HL-60 (cell line): ENCODE data around the gene SF3B1.

Experiments used
- DNase-seq, 2 experiments: peaks; one replicate each; pipeline ENCODE4 v3.0.0-alpha.2; 2010 to 2020; ENCODE audit warnings: low read depth in 1 of 2, low spot score in 1 of 2
- H3K27ac ChIP-seq: fragments of 250-450 bp; sonication (Bioruptor Pico); replicated peaks from 2 replicates; pipeline ENCODE4 v1.5.1; 2020; ENCODE audit warnings: mild to moderate bottlenecking, moderate library complexity
- H3K27me3 ChIP-seq: fragments of 250-450 bp; sonication (Bioruptor Pico); 2 replicates; pipeline ENCODE4 v1.5.1; 2021; ENCODE audit warnings: mild to moderate bottlenecking, moderate library complexity; ENCODE audit not compliant: insufficient read depth, poor library complexity, severe bottlenecking
- H3K4me3 ChIP-seq: replicated peaks from 2 replicates; pipeline ENCODE4 v1.5.1; 2011; ENCODE audit warnings: mild to moderate bottlenecking, control low read depth, low read length; ENCODE audit not compliant: insufficient read depth
- GABPA ChIP-seq: IDR thresholded peaks from 2 replicates; pipeline ENCODE4 v1.6.1; 2012; ENCODE audit warnings: low read depth
- POLR2AphosphoS5 ChIP-seq: IDR thresholded peaks from 2 replicates; pipeline ENCODE4 v1.6.1; 2012; ENCODE audit warnings: low read depth
- SPI1 ChIP-seq: IDR thresholded peaks from 2 replicates; pipeline ENCODE4 v1.6.1; 2012; ENCODE audit warnings: low read depth, mild to moderate bottlenecking, borderline replicate concordance
- TF ChIP-seq, protein P1 (sequence below): IDR thresholded peaks from 2 replicates; pipeline ENCODE4 v1.6.1; 2012; ENCODE audit warnings: low read depth; ENCODE audit not compliant: insufficient replicate concordance
- TF ChIP-seq, protein P2 (sequence below): IDR thresholded peaks from one replicate; pipeline ENCODE4 v1.5.1; 2011; ENCODE audit warnings: low read length, control low read depth, inconsistent platforms; ENCODE audit not compliant: insufficient read depth

Gene SF3B1

DNA sequence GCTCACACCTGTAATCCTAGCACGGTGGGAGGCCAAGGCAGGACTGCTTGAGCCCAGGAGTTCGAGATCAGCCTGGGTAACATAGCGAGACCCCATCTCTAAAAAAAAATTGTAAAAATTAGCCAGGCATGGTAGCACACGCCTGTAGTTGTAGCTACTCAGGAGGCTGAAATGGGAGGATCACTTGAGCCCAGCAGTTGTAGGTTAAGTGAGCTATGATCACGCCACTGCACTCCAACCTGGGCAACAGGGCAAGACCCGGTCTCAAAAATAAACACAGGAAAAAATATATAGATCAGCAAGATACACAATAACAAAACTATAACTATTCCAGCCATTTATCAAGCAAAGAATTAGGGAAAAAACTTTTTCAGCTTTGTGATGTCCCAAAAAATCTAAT, 3.0 kb downstream of the SF3B1 start:
- TF ChIP-seq GABPA, result no peak
- TF ChIP-seq, protein P1, sequence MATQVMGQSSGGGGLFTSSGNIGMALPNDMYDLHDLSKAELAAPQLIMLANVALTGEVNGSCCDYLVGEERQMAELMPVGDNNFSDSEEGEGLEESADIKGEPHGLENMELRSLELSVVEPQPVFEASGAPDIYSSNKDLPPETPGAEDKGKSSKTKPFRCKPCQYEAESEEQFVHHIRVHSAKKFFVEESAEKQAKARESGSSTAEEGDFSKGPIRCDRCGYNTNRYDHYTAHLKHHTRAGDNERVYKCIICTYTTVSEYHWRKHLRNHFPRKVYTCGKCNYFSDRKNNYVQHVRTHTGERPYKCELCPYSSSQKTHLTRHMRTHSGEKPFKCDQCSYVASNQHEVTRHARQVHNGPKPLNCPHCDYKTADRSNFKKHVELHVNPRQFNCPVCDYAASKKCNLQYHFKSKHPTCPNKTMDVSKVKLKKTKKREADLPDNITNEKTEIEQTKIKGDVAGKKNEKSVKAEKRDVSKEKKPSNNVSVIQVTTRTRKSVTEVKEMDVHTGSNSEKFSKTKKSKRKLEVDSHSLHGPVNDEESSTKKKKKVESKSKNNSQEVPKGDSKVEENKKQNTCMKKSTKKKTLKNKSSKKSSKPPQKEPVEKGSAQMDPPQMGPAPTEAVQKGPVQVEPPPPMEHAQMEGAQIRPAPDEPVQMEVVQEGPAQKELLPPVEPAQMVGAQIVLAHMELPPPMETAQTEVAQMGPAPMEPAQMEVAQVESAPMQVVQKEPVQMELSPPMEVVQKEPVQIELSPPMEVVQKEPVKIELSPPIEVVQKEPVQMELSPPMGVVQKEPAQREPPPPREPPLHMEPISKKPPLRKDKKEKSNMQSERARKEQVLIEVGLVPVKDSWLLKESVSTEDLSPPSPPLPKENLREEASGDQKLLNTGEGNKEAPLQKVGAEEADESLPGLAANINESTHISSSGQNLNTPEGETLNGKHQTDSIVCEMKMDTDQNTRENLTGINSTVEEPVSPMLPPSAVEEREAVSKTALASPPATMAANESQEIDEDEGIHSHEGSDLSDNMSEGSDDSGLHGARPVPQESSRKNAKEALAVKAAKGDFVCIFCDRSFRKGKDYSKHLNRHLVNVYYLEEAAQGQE, result no peak
- TF ChIP-seq, protein P2, sequence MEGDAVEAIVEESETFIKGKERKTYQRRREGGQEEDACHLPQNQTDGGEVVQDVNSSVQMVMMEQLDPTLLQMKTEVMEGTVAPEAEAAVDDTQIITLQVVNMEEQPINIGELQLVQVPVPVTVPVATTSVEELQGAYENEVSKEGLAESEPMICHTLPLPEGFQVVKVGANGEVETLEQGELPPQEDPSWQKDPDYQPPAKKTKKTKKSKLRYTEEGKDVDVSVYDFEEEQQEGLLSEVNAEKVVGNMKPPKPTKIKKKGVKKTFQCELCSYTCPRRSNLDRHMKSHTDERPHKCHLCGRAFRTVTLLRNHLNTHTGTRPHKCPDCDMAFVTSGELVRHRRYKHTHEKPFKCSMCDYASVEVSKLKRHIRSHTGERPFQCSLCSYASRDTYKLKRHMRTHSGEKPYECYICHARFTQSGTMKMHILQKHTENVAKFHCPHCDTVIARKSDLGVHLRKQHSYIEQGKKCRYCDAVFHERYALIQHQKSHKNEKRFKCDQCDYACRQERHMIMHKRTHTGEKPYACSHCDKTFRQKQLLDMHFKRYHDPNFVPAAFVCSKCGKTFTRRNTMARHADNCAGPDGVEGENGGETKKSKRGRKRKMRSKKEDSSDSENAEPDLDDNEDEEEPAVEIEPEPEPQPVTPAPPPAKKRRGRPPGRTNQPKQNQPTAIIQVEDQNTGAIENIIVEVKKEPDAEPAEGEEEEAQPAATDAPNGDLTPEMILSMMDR, result no peak
- TF ChIP-seq POLR2AphosphoS5, result no peak
- no peak for TF ChIP-seq SPI1
- Histone ChIP-seq H3K27ac (no peak overlapping the region), H3K27me3 (no peaks in the 10 kb centered on the region), H3K4me3 (no peak overlapping the region)
- no peak for DNase-seq

DNA sequence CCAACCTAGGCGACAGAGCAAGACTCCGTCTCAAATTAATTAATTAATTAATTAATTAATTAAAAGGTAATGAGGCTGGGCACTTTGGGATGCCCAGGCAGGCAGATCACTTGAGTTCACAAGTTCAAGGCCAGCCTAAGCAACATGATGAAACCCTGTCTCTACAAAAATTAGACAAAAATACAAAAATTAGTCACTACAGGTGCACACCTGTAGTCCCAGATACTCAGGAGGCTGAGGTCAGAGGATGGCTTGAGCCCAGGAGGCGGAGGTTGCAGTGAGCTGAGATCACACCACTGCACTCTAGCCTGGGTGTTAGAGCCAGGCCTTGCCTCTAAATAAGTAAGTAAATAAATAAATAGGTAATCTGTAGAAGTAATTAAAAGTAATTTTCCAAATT, 6.8 kb downstream of the SF3B1 start:
- TF ChIP-seq, protein P1, result no peak
- TF ChIP-seq, protein P2, result no peak
- TF ChIP-seq SPI1 (no peak), GABPA (no peak), POLR2AphosphoS5 (no peak)
- no peak overlapping the region for H3K4me3 ChIP-seq
- no peak for DNase-seq
- no peaks in the 10 kb centered on the region for H3K27me3 ChIP-seq
- H3K27ac ChIP-seq, result no peak overlapping the region

DNA sequence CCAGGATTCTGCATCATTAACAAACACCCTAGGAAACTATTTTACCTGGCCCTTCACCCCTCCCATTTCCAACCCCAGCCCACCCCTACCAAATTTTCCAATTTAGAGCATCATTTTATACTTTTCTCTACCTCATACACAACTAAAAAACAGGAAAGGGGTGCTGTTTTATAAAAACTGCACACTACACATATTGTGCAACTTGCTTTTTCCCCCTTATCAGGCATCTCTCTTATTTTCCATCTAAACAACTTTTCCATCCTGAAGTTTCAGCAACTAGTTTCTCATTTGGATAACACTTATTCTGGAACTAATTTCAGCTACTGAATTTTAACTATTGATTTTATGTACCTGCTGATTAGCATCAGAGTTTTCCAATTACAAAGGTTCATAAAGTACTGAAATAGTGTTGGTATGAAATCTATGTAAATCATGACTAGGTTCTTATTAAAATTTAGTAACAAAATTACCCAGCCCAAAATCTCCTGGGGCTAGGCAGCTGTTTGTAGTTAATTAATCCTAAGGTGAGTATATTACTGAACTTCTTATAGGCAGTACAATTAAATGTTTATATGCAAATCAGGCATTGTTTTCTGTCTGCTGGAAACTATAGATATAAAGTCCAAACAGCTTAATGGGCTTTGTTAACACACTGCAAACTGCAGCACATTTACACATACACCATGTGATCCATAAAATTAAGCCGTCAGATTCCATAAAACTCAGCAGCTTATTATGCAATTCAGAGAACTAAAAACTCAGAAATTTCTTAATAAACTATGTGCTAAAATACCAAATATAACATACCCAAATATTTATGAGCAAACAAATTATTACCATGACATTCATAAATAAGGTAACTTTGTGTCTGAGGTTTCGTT, 7.9 kb downstream of the SF3B1 start:
- no peak overlapping the region for H3K27ac ChIP-seq

More for the DNA sequence above, 7.9 kb downstream of the SF3B1 start:
- no peak for DNase-seq
- H3K27me3 ChIP-seq, result no peaks in the 10 kb centered on the region
- TF ChIP-seq, protein P1, result no peak
- TF ChIP-seq GABPA (no peak), SPI1 (no peak), POLR2AphosphoS5 (no peak)
- TF ChIP-seq, protein P2, result no peak
- H3K4me3 ChIP-seq, result no peak overlapping the region
